HepG2 (cell line): ENCODE measurements around the gene KSR1. TPM values are rescaled to one million over a fixed set of nuclear protein-coding genes. Genes with fewer than 3 reads are reported as not detected.

Source experiments
- ATAC-seq: fragments of 200-7000 bp; cut with Tn5 transposase; 3 replicates; pipeline ENCODE4 v1.9.1; 2020; ENCODE audit warnings: mild to moderate bottlenecking, moderate library complexity
- BruUV-seq: library from RNA; stranded (reverse); fragments of 400-500 nt; replicated peaks from 2 replicates; lab custom pipeline; 2021; lab: Mats Ljungman, UMichigan
- CTCF ChIA-PET: fragments of 300-600 bp; formaldehyde crosslinking; extraction: SDS; loops from one replicate; lab custom pipeline; 2021; ENCODE audit warnings: low total read pairs, inconsistent platforms, low intra/inter-chr PET ratio; lab: Yijun Ruan, JAX
- POLR2A ChIA-PET: fragments of 350-600 bp; sonication (Branson Sonifier 250); formaldehyde crosslinking; loops from one replicate; lab custom pipeline; 2020; ENCODE audit warnings: antibody characterized with exemption, inconsistent platforms; lab: Yijun Ruan, JAX
- DNase-seq: peaks from one replicate; pipeline ENCODE4 v3.0.0-alpha.2; 2015; ENCODE audit warnings: low spot score
- FAIRE-seq: peaks from 3 replicates; lab custom pipeline; 2011; peaks lifted over from hg19 to GRCh38; lab: Jason Lieb, UNC
- H2AFZ ChIP-seq: one replicate; pipeline ENCODE4 v1.6.1; 2011; ENCODE audit warnings: low read length, inconsistent platforms
- H3K27ac ChIP-seq: fragments of 300-600 bp; 3 replicates; pipeline ENCODE4 v1.8.0; 2011; ENCODE audit warnings: mixed run types, mild to moderate bottlenecking, mixed read lengths, low read length, inconsistent platforms; ENCODE audit not compliant: insufficient read depth; ENCODE audit errors: extremely low read length
- H3K27me3 ChIP-seq, 2 experiments: fragments of 200-600 bp in 1 of 2; 2 replicates in 1 of 2; 3 replicates in 1 of 2; pipeline versions ENCODE4 v1.6.0 to v1.8.0; 2011; ENCODE audit warnings: low read length in 2 of 2, mild to moderate bottlenecking in 2 of 2, moderate library complexity in 2 of 2, inconsistent platforms in 1 of 2; ENCODE audit not compliant: insufficient read depth in 2 of 2, control insufficient read depth in 1 of 2
- H3K36me3 ChIP-seq, 2 experiments: fragments of 200-600 bp in 1 of 2; replicated peaks in 1 of 2; 2 replicates in 1 of 2; 3 replicates in 1 of 2; pipeline versions ENCODE4 v1.5.1 to v1.8.0; 2011; ENCODE audit warnings: low read length in 2 of 2, inconsistent platforms in 1 of 2; ENCODE audit not compliant: insufficient read depth in 2 of 2, control insufficient read depth in 1 of 2
- H3K4me1 ChIP-seq: 2 replicates; pipeline ENCODE4 v1.5.1; 2012; ENCODE audit warnings: low read length, inconsistent platforms; ENCODE audit not compliant: insufficient read depth
- H3K4me2 ChIP-seq: 2 replicates; pipeline ENCODE4 v1.6.0; 2011; ENCODE audit warnings: low read depth, low read length, inconsistent platforms
- H3K4me3 ChIP-seq, 3 experiments: fragments of 200-600 bp in 1 of 3; sonication (generic), shearing (Covaris generic) in 1 of 3; replicated peaks in 1 of 3; 2 replicates each; pipeline ENCODE4 v1.5.1; 2011 to 2016; ENCODE audit warnings: low read length in 3 of 3, inconsistent platforms in 2 of 3, low read depth in 2 of 3, mild to moderate bottlenecking in 2 of 3, control low read depth in 1 of 3, mixed read lengths in 1 of 3; ENCODE audit not compliant: insufficient read depth in 1 of 3
- H3K79me2 ChIP-seq: one replicate; pipeline ENCODE4 v1.6.1; 2011; ENCODE audit warnings: low read length, inconsistent platforms; ENCODE audit not compliant: insufficient read depth
- H3K9ac ChIP-seq: 2 replicates; pipeline ENCODE4 v1.6.0; 2011; ENCODE audit warnings: mild to moderate bottlenecking, low read depth, low read length, inconsistent platforms; ENCODE audit not compliant: insufficient read depth
- H3K9me3 ChIP-seq: 2 replicates; pipeline ENCODE4 v1.5.1; 2012; ENCODE audit warnings: mild to moderate bottlenecking, low read length
- H4K20me1 ChIP-seq: 2 replicates; pipeline ENCODE4 v1.6.0; 2011; ENCODE audit warnings: inconsistent platforms, mild to moderate bottlenecking, low read length, moderate library complexity; ENCODE audit not compliant: insufficient read depth
- CENPT ChIP-seq: sonication (generic); formaldehyde crosslinking; IDR thresholded peaks from 2 replicates; pipeline ENCODE4 v1.8.0; 2022; ENCODE audit warnings: low read depth, mild to moderate bottlenecking, moderate library complexity, missing genetic modification reagents
- EHMT2 ChIP-seq: fragments of 200-600 bp; sonication (generic); IDR thresholded peaks from 2 replicates; pipeline ENCODE4 v1.7.0; 2017; ENCODE audit warnings: antibody characterized with exemption, low read depth, low read length, borderline replicate concordance
- HIVEP1 ChIP-seq: sonication (generic); formaldehyde crosslinking; IDR thresholded peaks from 2 replicates; pipeline ENCODE4 v1.4.0; 2020; ENCODE audit warnings: mild to moderate bottlenecking, missing genetic modification reagents
- NKX3-1 ChIP-seq: sonication (generic); formaldehyde crosslinking; IDR thresholded peaks from 2 replicates; pipeline ENCODE4 v1.5.0; 2020; ENCODE audit warnings: missing genetic modification reagents
- PHF21A ChIP-seq: sonication (generic); formaldehyde crosslinking; IDR thresholded peaks from 2 replicates; pipeline ENCODE4 v1.5.0; 2020; ENCODE audit warnings: mild to moderate bottlenecking, missing genetic modification reagents
- RXRB ChIP-seq: IDR thresholded peaks from 2 replicates; pipeline ENCODE4 v1.6.1; 2016; ENCODE audit warnings: borderline replicate concordance, missing genetic modification reagents, missing compliant biosample characterization
- ZFP36L2 ChIP-seq: sonication (generic); formaldehyde crosslinking; IDR thresholded peaks from 2 replicates; pipeline ENCODE4 v1.4.0; 2020; ENCODE audit warnings: missing genetic modification reagents
- ZNF136 ChIP-seq: sonication (generic); formaldehyde crosslinking; IDR thresholded peaks from 2 replicates; pipeline ENCODE4 v1.8.1; 2022; ENCODE audit warnings: low read depth, mild to moderate bottlenecking, moderate library complexity, missing genetic modification reagents
- ZNF138 ChIP-seq: sonication (generic); formaldehyde crosslinking; IDR thresholded peaks from 2 replicates; pipeline ENCODE4 v1.5.0; 2020; ENCODE audit warnings: mild to moderate bottlenecking, low read depth, missing genetic modification reagents
- ZNF260 ChIP-seq: sonication (generic); formaldehyde crosslinking; IDR thresholded peaks from 2 replicates; pipeline ENCODE4 v1.4.0; 2020; ENCODE audit warnings: missing genetic modification reagents, low read depth, mild to moderate bottlenecking, borderline replicate concordance
- ZNF281 ChIP-seq: sonication (generic); formaldehyde crosslinking; IDR thresholded peaks from 2 replicates; pipeline ENCODE4 v1.4.0; 2020; ENCODE audit warnings: missing genetic modification reagents, borderline replicate concordance
- ZNF451 ChIP-seq: sonication (generic); formaldehyde crosslinking; IDR thresholded peaks from 2 replicates; pipeline ENCODE4 v1.5.0; 2020; ENCODE audit warnings: mild to moderate bottlenecking, missing genetic modification reagents
- ZNF589 ChIP-seq: sonication (generic); formaldehyde crosslinking; conservative IDR thresholded peaks from 2 replicates; pipeline ENCODE4 v1.8.0; 2022; ENCODE audit warnings: mild to moderate bottlenecking, moderate library complexity, missing genetic modification reagents
- ZNF740 ChIP-seq: sonication (generic); formaldehyde crosslinking; IDR thresholded peaks from 2 replicates; pipeline ENCODE4 v1.4.0; 2020; ENCODE audit warnings: missing genetic modification reagents
- WGBS: methylation state at CpG from one replicate; pipeline ENCODE4 v1.1.6; 2017; ENCODE audit warnings: low lambda C conversion rate; 5-methylcytosine and 5-hydroxymethylcytosine counted together
- in situ Hi-C: cut with HindIII; loops from 2 replicates; pipeline ENCODE4 v1.10.0; 2017; ENCODE audit warnings: low pct_unique_long_range_greater_than_20kb; ENCODE audit not compliant: extremely low pct_ligation_motif_present
- intact Hi-C: fragments of 100-400 bp; cut with micrococcal nuclease; formaldehyde crosslinking; loops from one replicate; pipeline ENCODE4 v1.10.0; 2022; ENCODE audit not compliant: unreplicated experiment
- polyA plus RNA-seq, 8 experiments: library from polyadenylated mRNA; depleted of rRNA in 3 of 8; stranded (reverse) in 7 of 8; unstranded in 1 of 8; fragments of >200 nt; fragmentation: Illumina TruSeq in 4 of 8; extraction: Trizol in 4 of 8; gene quantifications; 2 replicates each; pipeline versions ENCODE4 v1.2.1 to v1.2.3, GENCODE V29; 2011 to 2016; ENCODE audit warnings: low read depth in 4 of 8, missing spikeins in 1 of 8, mixed read lengths in 1 of 8; ENCODE audit not compliant: insufficient read depth in 1 of 8
- total RNA-seq, 5 experiments: library from RNA; depleted of rRNA; stranded (reverse); fragments of >200 nt; fragmentation: Illumina TruSeq; extraction: Trizol; gene quantifications; 2 replicates each; pipeline ENCODE4 v1.2.3, GENCODE V29; 2016; ENCODE audit warnings: low read depth in 1 of 5
- TF ChIP-seq, protein P1 (sequence below): sonication (generic); formaldehyde crosslinking; IDR thresholded peaks from 2 replicates; pipeline ENCODE4 v1.5.1; 2020; ENCODE audit warnings: missing genetic modification reagents, mild to moderate bottlenecking, borderline replicate concordance
- TF ChIP-seq, protein P2 (sequence below): sonication (generic); formaldehyde crosslinking; IDR thresholded peaks from 2 replicates; pipeline ENCODE4 v1.4.0; 2020; ENCODE audit warnings: missing genetic modification reagents

Gene KSR1
- total and polyA plus RNA-seq, 2 of the 13 experiments (the other 11 are each of a cell fraction or from before 2014, with no cell fraction given) = 10.1 to 16.6 TPM

DNA sequence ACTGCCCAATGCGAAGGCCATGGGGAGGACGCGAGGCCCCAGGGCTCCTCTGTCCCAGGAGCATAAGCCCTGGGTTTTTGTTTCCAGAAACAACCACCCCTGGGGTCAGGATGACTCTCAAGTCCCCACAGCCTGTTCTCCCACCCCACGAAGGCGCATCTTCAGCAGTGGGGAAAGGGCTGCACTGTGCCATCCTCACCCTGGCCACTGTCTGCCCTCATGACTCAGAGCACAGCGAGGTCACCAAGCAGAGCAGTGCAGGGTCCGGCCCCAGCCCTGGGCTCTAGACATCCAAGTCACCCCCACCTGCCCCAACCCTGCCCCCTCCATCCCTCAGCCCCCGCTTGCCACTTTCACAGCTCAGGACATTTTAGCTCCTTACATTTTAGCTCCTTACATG is 22.7 kb upstream of the KSR1 start:
- no peak overlapping the region for H2AFZ ChIP-seq
- ATAC-seq = no peak
- in situ Hi-C loops = no loop called here
- WGBS = 48% methylated on average over 5 of the region's 8 CpGs
- H3K4me2 ChIP-seq = no peak overlapping the region
- no peaks in the 10 kb centered on the region for H3K36me3 ChIP-seq
- FAIRE-seq = no peak
- POLR2A ChIA-PET = no interaction called here
- no peaks in the 10 kb centered on the region for H3K79me2 ChIP-seq
- no peak overlapping the region for H3K4me3 ChIP-seq
- CTCF ChIA-PET = no interaction called here
- DNase-seq = no peak
- H4K20me1 ChIP-seq = no peaks in the 10 kb centered on the region
- no peak overlapping the region for H3K9ac ChIP-seq
- H3K9me3 ChIP-seq = no peaks in the 10 kb centered on the region
- intact Hi-C loops = no loop called here
- TF ChIP-seq EHMT2 (no peak), CENPT (CRISPR knock-in tag) (no peak), ZNF138 (no peak), HIVEP1 (CRISPR knock-in tag) (no peak), ZNF136 (CRISPR knock-in tag) (no peak), NKX3-1 (CRISPR knock-in tag) (no peak), PHF21A (CRISPR knock-in tag) (no peak), ZFP36L2 (CRISPR knock-in tag) (no peak), ZNF260 (no peak), ZNF281 (CRISPR knock-in tag) (no peak), ZNF589 (CRISPR knock-in tag) (no peak), ZNF740 (CRISPR knock-in tag) (no peak), ZNF451 (CRISPR knock-in tag) (no peak), RXRB (CRISPR knock-in tag) (no peak)
- TF ChIP-seq, protein P1, sequence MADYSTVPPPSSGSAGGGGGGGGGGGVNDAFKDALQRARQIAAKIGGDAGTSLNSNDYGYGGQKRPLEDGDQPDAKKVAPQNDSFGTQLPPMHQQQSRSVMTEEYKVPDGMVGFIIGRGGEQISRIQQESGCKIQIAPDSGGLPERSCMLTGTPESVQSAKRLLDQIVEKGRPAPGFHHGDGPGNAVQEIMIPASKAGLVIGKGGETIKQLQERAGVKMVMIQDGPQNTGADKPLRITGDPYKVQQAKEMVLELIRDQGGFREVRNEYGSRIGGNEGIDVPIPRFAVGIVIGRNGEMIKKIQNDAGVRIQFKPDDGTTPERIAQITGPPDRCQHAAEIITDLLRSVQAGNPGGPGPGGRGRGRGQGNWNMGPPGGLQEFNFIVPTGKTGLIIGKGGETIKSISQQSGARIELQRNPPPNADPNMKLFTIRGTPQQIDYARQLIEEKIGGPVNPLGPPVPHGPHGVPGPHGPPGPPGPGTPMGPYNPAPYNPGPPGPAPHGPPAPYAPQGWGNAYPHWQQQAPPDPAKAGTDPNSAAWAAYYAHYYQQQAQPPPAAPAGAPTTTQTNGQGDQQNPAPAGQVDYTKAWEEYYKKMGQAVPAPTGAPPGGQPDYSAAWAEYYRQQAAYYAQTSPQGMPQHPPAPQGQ (CRISPR knock-in tag) = no peak
- TF ChIP-seq, protein P2, sequence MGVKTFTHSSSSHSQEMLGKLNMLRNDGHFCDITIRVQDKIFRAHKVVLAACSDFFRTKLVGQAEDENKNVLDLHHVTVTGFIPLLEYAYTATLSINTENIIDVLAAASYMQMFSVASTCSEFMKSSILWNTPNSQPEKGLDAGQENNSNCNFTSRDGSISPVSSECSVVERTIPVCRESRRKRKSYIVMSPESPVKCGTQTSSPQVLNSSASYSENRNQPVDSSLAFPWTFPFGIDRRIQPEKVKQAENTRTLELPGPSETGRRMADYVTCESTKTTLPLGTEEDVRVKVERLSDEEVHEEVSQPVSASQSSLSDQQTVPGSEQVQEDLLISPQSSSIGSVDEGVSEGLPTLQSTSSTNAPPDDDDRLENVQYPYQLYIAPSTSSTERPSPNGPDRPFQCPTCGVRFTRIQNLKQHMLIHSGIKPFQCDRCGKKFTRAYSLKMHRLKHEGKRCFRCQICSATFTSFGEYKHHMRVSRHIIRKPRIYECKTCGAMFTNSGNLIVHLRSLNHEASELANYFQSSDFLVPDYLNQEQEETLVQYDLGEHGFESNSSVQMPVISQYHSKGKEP (CRISPR knock-in tag) = no peak
- TF ChIP-seq, all 625 proteins: peak for 0
- no TSS peak for BruUV-seq
- no peaks in the 10 kb centered on the region for H3K4me1 ChIP-seq
- H3K27ac ChIP-seq = no peak overlapping the region
- no peaks in the 10 kb centered on the region; a peak in 2 of 5 replicates for H3K27me3 ChIP-seq
